ENCODE results near the gene ZBBX. TPM values are rescaled to one million over a fixed set of nuclear protein-coding genes. Genes with fewer than 3 reads are reported as not detected.

ZBBX gene
- total and polyA plus RNA-seq, 2 experiments from 2014 or later: 2.9 TPM

DNA sequence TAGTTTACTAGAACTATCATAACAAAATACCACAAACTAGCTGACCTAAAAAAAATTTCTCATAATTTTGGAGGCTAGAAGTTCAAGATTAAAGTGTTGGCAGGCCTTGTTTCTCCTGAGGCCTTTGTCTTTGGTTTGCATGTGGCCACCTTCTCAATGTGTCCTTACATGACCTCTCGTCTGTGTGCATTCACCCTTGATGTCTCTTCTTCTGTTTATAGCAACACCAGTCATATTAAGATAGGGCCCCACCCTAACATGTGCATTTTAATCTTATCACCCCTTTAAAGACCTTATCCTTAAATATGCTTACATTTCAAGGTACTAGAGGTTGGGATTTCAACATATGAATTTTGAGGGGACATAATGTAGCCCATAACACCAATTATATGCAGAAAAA is 177.0 kb downstream of the ZBBX start:
- H3K27me3 ChIP-seq: no peaks in the 10 kb centered on the region
- DNase-seq (ENCODE audit: low read depth in 1 of 2, low spot score in 1 of 2): no peak
- no peak overlapping the region for H3K4me3 ChIP-seq
- H3K27ac ChIP-seq: no peak overlapping the region
- H3K36me3 ChIP-seq: no peaks in the 10 kb centered on the region
- TF ChIP-seq, protein P1, sequence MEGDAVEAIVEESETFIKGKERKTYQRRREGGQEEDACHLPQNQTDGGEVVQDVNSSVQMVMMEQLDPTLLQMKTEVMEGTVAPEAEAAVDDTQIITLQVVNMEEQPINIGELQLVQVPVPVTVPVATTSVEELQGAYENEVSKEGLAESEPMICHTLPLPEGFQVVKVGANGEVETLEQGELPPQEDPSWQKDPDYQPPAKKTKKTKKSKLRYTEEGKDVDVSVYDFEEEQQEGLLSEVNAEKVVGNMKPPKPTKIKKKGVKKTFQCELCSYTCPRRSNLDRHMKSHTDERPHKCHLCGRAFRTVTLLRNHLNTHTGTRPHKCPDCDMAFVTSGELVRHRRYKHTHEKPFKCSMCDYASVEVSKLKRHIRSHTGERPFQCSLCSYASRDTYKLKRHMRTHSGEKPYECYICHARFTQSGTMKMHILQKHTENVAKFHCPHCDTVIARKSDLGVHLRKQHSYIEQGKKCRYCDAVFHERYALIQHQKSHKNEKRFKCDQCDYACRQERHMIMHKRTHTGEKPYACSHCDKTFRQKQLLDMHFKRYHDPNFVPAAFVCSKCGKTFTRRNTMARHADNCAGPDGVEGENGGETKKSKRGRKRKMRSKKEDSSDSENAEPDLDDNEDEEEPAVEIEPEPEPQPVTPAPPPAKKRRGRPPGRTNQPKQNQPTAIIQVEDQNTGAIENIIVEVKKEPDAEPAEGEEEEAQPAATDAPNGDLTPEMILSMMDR (IDR thresholded peaks at IDR 0.05; ENCODE audit: low read depth, low read length): no peak
- H3K9me3 ChIP-seq (ENCODE audit: low read depth): no peaks in the 10 kb centered on the region
- H3K4me1 ChIP-seq (ENCODE audit: low read depth): no peaks in the 10 kb centered on the region

DNA sequence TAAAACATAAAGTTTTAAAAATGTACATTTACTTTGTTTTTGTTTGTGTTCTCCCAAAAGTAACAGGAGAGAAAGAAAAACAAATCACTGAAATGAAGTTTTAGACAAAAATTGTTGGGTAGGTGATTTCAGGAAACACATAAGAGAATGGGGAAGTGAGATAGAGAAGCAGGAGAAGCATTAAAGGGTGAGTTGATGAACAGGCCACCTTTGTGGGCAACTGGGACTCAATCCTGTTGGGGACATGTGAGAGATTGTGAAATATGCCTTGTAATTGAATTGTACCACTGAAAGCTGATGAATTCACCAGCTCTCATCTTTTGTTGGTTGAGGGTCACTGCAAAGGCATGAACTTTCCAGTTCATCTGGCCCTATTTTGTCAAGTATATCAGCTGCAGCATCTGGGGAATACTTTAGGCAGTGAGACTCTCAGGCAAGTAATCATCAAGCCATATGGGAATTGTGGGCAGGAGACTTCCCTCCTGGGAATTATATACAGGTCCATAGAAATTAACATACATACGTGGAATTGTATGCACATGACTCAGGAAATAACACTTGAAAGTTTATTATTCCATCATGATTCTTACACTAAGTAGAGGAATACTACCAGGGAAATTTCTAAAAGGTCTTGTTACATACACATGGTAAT is 181.0 kb downstream of the ZBBX start:
- Histone ChIP-seq H3K36me3 (no peaks in the 10 kb centered on the region), H3K27ac (no peak overlapping the region), H3K4me3 (no peak overlapping the region), H3K27me3 (no peaks in the 10 kb centered on the region), H3K4me1 (ENCODE audit: low read depth) (no peaks in the 10 kb centered on the region), H3K9me3 (ENCODE audit: low read depth) (no peaks in the 10 kb centered on the region)
- no peak for DNase-seq (ENCODE audit: low read depth in 1 of 2, low spot score in 1 of 2)
- TF ChIP-seq, protein P1 (IDR thresholded peaks at IDR 0.05; ENCODE audit: low read depth, low read length): no peak

Other genes with a start within 250 kb of the ZBBX start
- 0.57 TPM in 1 of 2 replicates, not detected in the other for gene SERPINI2, start 93.7 kb upstream of the ZBBX start, total RNA-seq
- gene SERPINI2, start 93.7 kb upstream of the ZBBX start, polyA plus RNA-seq: not detected in 2 replicates

All from cardiac muscle cell (in vitro differentiated cells and primary cell).